IPS-20b (cell line): ENCODE measurements around the gene INKA1.
"Not testable (repeated sequence)": the region's sequence is repeated elsewhere in the genome, so short reads cannot be mapped to it uniquely, and the experiment has no call there.

Experiments used
- H3K27ac ChIP-seq: one replicate; pipeline ENCODE4 v1.5.1; 2013; ENCODE audit warnings: low read length
- H3K27me3 ChIP-seq: 2 replicates; pipeline ENCODE4 v1.6.1; 2013; ENCODE audit warnings: mild to moderate bottlenecking, low read length, inconsistent platforms; ENCODE audit not compliant: insufficient read depth
- H3K36me3 ChIP-seq: 2 replicates; pipeline ENCODE4 v1.6.1; 2013; ENCODE audit warnings: low read depth, mild to moderate bottlenecking, inconsistent platforms, low read length, moderate library complexity; ENCODE audit not compliant: insufficient read depth
- H3K4me1 ChIP-seq: 2 replicates; pipeline ENCODE4 v1.6.1; 2013; ENCODE audit warnings: mild to moderate bottlenecking, control low read depth, inconsistent platforms, low read length, moderate library complexity; ENCODE audit not compliant: insufficient read depth
- H3K4me3 ChIP-seq: 2 replicates; pipeline ENCODE4 v1.5.1; 2013; ENCODE audit warnings: mild to moderate bottlenecking, low read length, inconsistent platforms
- H3K9ac ChIP-seq: 2 replicates; pipeline ENCODE4 v1.6.1; 2013; ENCODE audit warnings: low read depth, mild to moderate bottlenecking, inconsistent platforms, low read length, moderate library complexity
- H3K9me3 ChIP-seq: 2 replicates; pipeline ENCODE4 v1.6.1; 2013; ENCODE audit warnings: mild to moderate bottlenecking, low read depth, low read length, inconsistent platforms; ENCODE audit not compliant: insufficient read depth

Gene INKA1

GRCh38 chr3:49803465-49804140 is 542 bp downstream of the INKA1 start:
- Histone ChIP-seq H3K27me3 (peaks cover 57% of the 10 kb centered on the region), H3K36me3 (no peaks in the 10 kb centered on the region), H3K27ac (no peak overlapping the region), H3K9ac (no peak overlapping the region; the same call in 1 of the 2 replicates), H3K4me3 (peak overlapping the region; percentile 91), H3K9me3 (no peaks in the 10 kb centered on the region), H3K4me1 (peaks cover 5% of the 10 kb centered on the region; the same call in 1 of the 2 replicates)

DNA sequence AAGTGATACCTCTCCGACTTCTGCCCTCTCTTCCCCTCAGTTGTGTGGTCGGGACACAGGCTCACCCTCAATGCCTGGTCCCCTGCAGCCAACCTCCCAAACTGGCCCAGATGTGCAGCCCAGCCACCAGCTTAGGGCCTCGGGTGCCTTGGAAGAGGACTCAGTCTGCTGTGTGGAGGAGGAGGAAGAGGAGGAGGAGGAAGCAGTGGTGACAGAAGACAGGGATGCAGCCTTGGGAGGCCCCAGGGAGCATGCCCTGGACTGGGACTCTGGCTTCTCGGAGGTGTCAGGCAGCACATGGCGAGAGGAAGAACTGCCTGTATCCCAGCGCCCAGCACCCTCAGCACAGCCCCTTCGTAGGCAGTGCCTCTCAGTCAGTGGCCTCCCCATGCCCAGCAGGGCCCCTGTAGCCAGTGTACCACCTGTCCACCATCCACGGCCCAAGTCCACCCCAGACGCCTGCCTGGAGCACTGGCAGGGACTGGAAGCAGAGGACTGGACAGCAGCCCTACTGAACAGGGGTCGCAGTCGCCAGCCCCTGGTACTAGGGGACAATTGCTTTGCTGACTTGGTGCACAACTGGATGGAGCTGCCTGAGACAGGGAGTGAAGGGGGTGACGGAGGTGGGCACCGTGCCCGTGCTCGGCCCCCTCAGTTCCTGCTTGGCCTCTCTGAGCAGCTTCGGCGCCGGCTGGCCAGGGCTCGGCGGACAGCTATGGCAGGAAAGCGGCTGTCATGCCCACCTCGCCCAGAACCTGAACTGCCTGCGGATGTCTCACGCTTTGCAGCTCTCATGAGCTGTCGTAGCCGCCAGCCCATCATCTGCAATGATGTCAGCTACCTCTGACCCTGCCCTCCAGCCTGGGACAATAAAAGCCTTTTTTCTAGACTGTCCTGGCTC is 1.3 kb downstream of the INKA1 start:
- H3K27ac ChIP-seq = no peak overlapping the region
- H3K4me3 ChIP-seq = peak overlapping the region; percentile 91; the same call in 1 of the 2 replicates
- H3K9ac ChIP-seq = no peak overlapping the region
- no peaks in the 10 kb centered on the region for H3K36me3 ChIP-seq
- no peaks in the 10 kb centered on the region for H3K9me3 ChIP-seq
- H3K27me3 ChIP-seq = peaks cover 55% of the 10 kb centered on the region
- peaks cover 5% of the 10 kb centered on the region; the same call in 1 of the 2 replicates for H3K4me1 ChIP-seq

DNA sequence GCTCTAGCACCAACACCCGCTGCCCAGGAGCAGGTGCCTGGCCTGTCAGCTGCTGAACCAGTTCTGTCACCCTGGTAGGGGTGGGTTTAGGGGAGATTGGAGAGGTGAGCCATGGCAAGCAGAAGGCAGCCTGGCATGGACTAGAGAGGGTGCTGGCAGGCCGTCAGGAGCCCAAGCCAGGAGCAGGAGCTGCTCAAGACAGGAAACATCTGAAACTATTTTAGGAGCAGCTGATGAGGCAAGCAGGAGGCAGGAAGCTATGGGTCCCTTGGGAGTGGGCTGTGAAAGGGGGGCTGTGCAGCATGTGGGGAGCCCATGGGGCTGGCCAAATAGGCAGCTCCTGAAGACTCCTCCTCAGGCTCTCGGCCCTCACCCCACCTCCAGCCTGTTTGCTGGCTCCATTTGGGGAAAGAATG is 2.3 kb downstream of the INKA1 start:
- Histone ChIP-seq H3K4me1 (peaks cover 5% of the 10 kb centered on the region; the same call in 1 of the 2 replicates), H3K27ac (peak overlapping the region; percentile 11), H3K4me3 (no peak overlapping the region), H3K36me3 (no peaks in the 10 kb centered on the region), H3K27me3 (peaks cover 45% of the 10 kb centered on the region), H3K9me3 (no peaks in the 10 kb centered on the region), H3K9ac (no peak overlapping the region; the same call in 1 of the 2 replicates)

GRCh38 chr3:49805897-49806701 is 3.0 kb downstream of the INKA1 start:
- no peaks in the 10 kb centered on the region for H3K9me3 ChIP-seq
- H3K4me1 ChIP-seq = peaks cover 5% of the 10 kb centered on the region; the same call in 1 of the 2 replicates
- no peak overlapping the region; the same call in 1 of the 2 replicates for H3K4me3 ChIP-seq
- peak overlapping the region; percentile 11 for H3K27ac ChIP-seq
- peaks cover 39% of the 10 kb centered on the region for H3K27me3 ChIP-seq
- no peaks in the 10 kb centered on the region for H3K36me3 ChIP-seq
- H3K9ac ChIP-seq = peak overlapping the region; percentile 61

DNA sequence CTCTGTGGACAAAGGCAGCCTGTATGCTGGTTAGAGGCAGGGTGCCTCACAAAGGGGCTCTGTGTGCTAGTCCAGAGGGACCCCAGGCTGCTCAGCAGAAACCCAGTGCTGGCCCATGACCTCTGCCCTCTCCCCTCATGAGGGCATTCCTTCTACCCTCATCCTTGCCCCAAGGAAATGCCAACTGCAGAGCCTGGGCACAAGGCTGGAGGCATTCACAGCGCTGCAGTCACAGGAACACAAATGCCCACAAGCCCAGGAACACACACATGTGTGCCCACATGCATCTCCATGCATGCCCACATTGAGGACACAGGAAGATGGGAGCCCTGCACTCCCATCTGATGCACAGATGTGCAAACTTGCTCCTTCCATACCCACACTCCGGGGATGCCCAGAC is 3.8 kb downstream of the INKA1 start:
- H3K4me3 ChIP-seq = no peak overlapping the region; the same call in 1 of the 2 replicates
- no peaks in the 10 kb centered on the region for H3K9me3 ChIP-seq
- peak overlapping the region; percentile 61; the same call in 1 of the 2 replicates for H3K9ac ChIP-seq
- H3K36me3 ChIP-seq = no peaks in the 10 kb centered on the region
- H3K27ac ChIP-seq = no peak overlapping the region
- peaks cover 31% of the 10 kb centered on the region for H3K27me3 ChIP-seq
- H3K4me1 ChIP-seq = peaks cover 5% of the 10 kb centered on the region; the same call in 1 of the 2 replicates

DNA sequence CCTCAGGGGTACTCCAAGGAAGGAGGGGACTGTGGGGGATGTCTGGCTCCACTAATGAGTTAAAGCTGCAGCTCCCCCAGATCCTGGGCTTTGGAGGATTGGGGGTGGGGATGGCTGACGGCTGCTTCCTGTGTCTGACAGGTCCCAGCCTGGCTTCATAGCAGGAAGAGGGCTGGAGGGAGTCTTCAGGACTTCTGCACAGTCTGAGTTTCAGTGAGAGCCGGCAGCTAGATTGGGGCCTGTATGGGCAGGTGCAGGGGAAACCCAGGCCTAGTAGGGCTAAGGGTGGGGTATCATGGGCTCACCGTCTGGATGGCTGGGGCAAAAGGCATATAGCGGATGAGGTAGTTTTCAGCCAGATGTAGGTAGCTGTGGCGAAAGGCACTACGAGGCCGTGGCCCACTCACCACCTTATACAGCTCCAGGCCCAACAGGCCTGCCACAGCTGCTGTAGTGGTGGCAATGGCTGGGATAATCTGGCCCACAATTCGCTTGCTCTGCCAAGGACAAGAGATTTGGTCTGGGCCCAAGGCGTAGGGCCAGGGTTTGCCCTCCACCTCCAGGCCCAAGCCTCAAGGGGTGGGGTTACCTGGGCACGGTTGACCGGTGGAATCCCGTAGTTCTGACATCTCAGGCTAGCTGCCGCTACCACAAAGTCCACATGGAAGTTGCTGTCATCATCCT is 4.5 kb downstream of the INKA1 start:
- H3K4me1 ChIP-seq = peaks cover 5% of the 10 kb centered on the region; the same call in 1 of the 2 replicates
- H3K9me3 ChIP-seq = no peaks in the 10 kb centered on the region
- H3K9ac ChIP-seq = no peak overlapping the region
- no peak overlapping the region for H3K27ac ChIP-seq
- H3K36me3 ChIP-seq = no peaks in the 10 kb centered on the region
- peaks cover 25% of the 10 kb centered on the region for H3K27me3 ChIP-seq
- H3K4me3 ChIP-seq = no peak overlapping the region

- Histone ChIP-seq H3K27ac (no peak overlapping the region), H3K9ac (no peak overlapping the region), H3K4me1 (no peaks in the 10 kb centered on the region), H3K9me3 (no peaks in the 10 kb centered on the region), H3K4me3 (no peak overlapping the region), H3K27me3 (no peaks in the 10 kb centered on the region; the same call in 1 of the 2 replicates), H3K36me3 (no peaks in the 10 kb centered on the region)
These were observed 9.9 kb downstream of the INKA1 start for GRCh38 chr3:49812916-49813496.

DNA sequence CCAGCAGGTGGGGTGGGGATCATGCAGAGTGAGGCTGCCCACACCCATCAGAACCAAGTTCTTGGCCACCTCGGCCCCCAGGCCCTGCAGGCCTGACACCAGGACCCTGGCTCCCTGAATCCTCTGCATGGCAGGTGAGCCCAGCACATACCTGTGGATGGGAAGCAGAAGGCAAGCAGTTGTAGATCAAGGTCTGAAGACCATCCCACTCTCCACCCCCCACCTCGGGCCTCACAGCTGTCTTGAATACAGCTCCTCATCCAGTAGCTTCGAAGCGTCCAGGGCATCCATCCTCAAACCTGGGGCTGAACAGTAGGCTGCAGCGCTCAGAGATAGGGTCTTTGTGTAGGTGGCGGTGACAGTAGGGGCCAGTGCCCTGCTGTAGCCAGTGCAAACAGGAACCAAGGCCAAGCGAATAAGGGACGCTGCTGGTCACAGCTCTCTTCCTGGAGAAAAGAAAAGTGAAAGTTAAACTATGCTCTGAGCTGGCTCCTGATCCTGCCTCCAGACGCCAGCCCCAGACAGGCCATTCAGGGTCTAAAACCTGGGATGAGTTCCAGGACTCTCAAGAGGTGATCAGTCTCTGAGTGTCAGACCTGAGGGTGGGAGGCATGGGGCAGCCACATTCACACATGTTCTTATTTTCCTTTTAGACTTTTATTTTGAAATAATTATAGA is 10.6 kb downstream of the INKA1 start, which contains the start of gene UBA7:
Gene UBA7, minus strand, starts transcription at position 457 of the 678 bp plus-strand sequence. Its CDS starts 166 bp downstream, at position 291.
- H3K27ac ChIP-seq = no peak within 1 kb of the TSS

DNA sequence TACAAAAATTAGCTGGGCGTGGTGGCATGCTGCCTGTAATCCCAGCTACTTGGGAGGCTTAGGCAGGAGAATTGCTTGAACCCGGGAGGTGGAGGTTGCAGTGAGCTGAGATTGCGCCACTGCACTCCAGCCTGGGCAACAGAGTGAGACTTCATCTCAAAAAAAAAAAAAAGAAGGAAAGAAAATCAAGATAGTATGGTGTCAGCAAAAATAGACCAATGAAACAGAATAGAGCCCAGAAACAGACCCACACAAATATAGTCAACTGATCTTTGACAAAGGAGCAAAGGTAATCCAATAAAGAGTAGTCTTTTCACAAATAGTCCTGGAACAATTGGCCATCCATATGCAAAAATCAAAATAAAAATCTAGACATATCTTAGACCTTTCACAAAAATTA is 20.1 kb downstream of the INKA1 start:
- not testable (repeated sequence) for H3K27ac ChIP-seq, H3K9ac ChIP-seq, H3K36me3 ChIP-seq, H3K4me3 ChIP-seq, H3K9me3 ChIP-seq, H3K4me1 ChIP-seq, H3K27me3 ChIP-seq

More for the DNA sequence above, 10.6 kb downstream of the INKA1 start, which contains the start of gene UBA7:
- no peaks in the 10 kb centered on the region for H3K9me3 ChIP-seq
- no peaks in the 10 kb centered on the region for H3K4me1 ChIP-seq
- no peak within 1 kb of the TSS for H3K9ac ChIP-seq
- no peak within 1 kb of the TSS for H3K4me3 ChIP-seq
- no peaks in the 10 kb centered on the region; the same call in 1 of the 2 replicates for H3K27me3 ChIP-seq
- H3K36me3 ChIP-seq = no peaks in the 10 kb centered on the region

DNA sequence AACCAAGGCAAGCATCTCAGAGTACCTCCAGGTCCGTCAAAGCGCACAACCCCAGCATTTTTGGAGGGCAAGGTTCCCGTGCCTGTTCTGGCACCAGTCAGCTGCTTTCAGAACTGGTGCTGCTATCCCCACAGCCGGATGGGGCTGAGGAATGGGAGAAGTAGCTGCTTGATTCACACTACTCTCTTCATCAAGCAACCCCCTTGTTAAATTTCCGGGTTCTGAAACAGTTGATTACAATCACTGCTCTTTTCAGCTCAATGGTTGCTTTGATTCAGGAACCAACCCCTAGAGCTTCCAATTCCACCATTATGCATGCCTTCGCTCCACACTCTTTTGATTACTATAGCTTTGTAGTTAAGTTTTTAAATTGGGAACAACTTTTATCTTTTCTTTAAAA is 23.0 kb downstream of the INKA1 start:
- Histone ChIP-seq H3K4me3 (no peak overlapping the region), H3K9me3 (no peaks in the 10 kb centered on the region), H3K27me3 (no peaks in the 10 kb centered on the region), H3K36me3 (peaks cover 35% of the 10 kb centered on the region), H3K4me1 (no peaks in the 10 kb centered on the region), H3K9ac (no peak overlapping the region), H3K27ac (no peak overlapping the region)
